Neural progenitor cell (in vitro differentiated cells): ENCODE results near the gene TGDS.

ENCODE experiments used
- EZH2 ChIP-seq: fragments of 200-600 bp; sonication (generic); IDR thresholded peaks from 2 replicates; pipeline ENCODE4 v1.6.1; 2017; ENCODE audit warnings: antibody characterized with exemption, mild to moderate bottlenecking, moderate library complexity
- EZH2phosphoT487 ChIP-seq: fragments of 200-600 bp; sonication (generic); IDR thresholded peaks from 2 replicates; pipeline ENCODE4 v1.6.1; 2017; ENCODE audit warnings: antibody characterized with exemption
- TF ChIP-seq, protein P1 (sequence below): fragments of 200-600 bp; sonication (generic); IDR thresholded peaks from 2 replicates; pipeline ENCODE4 v1.5.1; 2017; ENCODE audit warnings: antibody characterized with exemption, mild to moderate bottlenecking

DNA sequence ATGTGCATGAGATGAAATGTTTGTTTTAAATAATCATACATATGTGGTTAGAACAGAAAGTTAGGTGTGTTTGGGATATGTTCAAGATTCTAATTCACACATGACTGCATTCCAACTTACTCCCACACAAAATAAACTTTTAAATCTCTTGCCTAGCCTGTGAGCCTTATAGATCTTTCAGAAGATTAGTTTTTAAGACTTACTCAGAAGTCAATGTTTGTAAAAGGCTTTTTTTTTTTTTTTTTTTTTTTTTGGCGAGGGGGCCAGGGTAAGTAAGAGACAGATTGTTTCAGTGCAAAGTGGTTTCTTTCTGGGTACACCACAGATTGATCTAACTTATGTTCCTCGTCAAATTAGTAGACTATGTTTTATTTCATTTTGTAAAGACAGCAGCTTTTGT is 44.8 kb upstream of the TGDS start:
- no peak for TF ChIP-seq EZH2
- TF ChIP-seq, protein P1, sequence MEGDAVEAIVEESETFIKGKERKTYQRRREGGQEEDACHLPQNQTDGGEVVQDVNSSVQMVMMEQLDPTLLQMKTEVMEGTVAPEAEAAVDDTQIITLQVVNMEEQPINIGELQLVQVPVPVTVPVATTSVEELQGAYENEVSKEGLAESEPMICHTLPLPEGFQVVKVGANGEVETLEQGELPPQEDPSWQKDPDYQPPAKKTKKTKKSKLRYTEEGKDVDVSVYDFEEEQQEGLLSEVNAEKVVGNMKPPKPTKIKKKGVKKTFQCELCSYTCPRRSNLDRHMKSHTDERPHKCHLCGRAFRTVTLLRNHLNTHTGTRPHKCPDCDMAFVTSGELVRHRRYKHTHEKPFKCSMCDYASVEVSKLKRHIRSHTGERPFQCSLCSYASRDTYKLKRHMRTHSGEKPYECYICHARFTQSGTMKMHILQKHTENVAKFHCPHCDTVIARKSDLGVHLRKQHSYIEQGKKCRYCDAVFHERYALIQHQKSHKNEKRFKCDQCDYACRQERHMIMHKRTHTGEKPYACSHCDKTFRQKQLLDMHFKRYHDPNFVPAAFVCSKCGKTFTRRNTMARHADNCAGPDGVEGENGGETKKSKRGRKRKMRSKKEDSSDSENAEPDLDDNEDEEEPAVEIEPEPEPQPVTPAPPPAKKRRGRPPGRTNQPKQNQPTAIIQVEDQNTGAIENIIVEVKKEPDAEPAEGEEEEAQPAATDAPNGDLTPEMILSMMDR = no peak
- no peak for TF ChIP-seq EZH2phosphoT487
